Panc1 (cell line): Measurements from ENCODE around the gene ZCCHC14. TPM values are rescaled to one million over a fixed set of nuclear protein-coding genes. Genes with fewer than 3 reads are reported as not detected.

Source experiments
- ATAC-seq: fragments of 200-7000 bp; cut with Tn5 transposase; 2 replicates; pipeline ENCODE4 v1.9.1; 2020; ENCODE audit warnings: mild to moderate bottlenecking, moderate library complexity
- BruUV-seq: library from RNA; stranded (reverse); fragments of 400-500 nt; replicated peaks from 2 replicates; lab custom pipeline; 2021; lab: Mats Ljungman, UMichigan
- CTCF ChIA-PET: fragments of 300-600 bp; sonication (Branson Sonifier 250); formaldehyde crosslinking; loops from one replicate; lab custom pipeline; 2022; ENCODE audit warnings: antibody characterized with exemption; lab: Charles Lee
- POLR2A ChIA-PET: fragments of 300-600 bp; sonication (Branson Sonifier 250); formaldehyde crosslinking; loops from one replicate; lab custom pipeline; 2022; ENCODE audit warnings: antibody characterized with exemption; lab: Charles Lee
- DNase-seq: peaks from one replicate; pipeline ENCODE4 v3.0.0-alpha.2; 2010; ENCODE audit warnings: low read depth, low spot score
- H3K27ac ChIP-seq: 2 replicates; pipeline ENCODE4 v1.5.1; 2011; ENCODE audit warnings: mild to moderate bottlenecking, low read length, inconsistent platforms
- H3K27me3 ChIP-seq: fragments of 200-500 bp; sonication (Bioruptor generic); 2 replicates; pipeline ENCODE4 v1.6.0; 2014; ENCODE audit warnings: low read length, inconsistent platforms; ENCODE audit not compliant: control insufficient read depth, insufficient read depth
- H3K36me3 ChIP-seq: fragments of 200-500 bp; sonication (Bioruptor generic); 2 replicates; pipeline ENCODE4 v1.5.1; 2014; ENCODE audit warnings: inconsistent platforms, mild to moderate bottlenecking, low read length, moderate library complexity; ENCODE audit not compliant: control insufficient read depth, insufficient read depth
- H3K4me1 ChIP-seq: 2 replicates; pipeline ENCODE4 v1.5.1; 2011; ENCODE audit warnings: inconsistent platforms, mild to moderate bottlenecking, low read length, moderate library complexity; ENCODE audit not compliant: control insufficient read depth, insufficient read depth
- H3K4me3 ChIP-seq, 2 experiments: 2 replicates each; pipeline ENCODE4 v1.5.1; 2011 to 2012; ENCODE audit warnings: low read depth in 2 of 2, low read length in 2 of 2, mild to moderate bottlenecking in 2 of 2, inconsistent platforms in 1 of 2, moderate library complexity in 1 of 2
- H3K9me3 ChIP-seq: fragments of 200-500 bp; sonication (Bioruptor generic); 2 replicates; pipeline ENCODE4 v1.5.1; 2014; ENCODE audit warnings: low read depth, mild to moderate bottlenecking, inconsistent platforms, low read length, moderate library complexity; ENCODE audit not compliant: control insufficient read depth, insufficient read depth
- CTCF ChIP-seq: fragments of 450-650 bp; IDR thresholded peaks from 2 replicates; pipeline ENCODE4 v1.5.1; 2017; ENCODE audit warnings: mild to moderate bottlenecking
- POLR2AphosphoS5 ChIP-seq: IDR thresholded peaks from 2 replicates; pipeline ENCODE4 v1.6.1; 2012; ENCODE audit warnings: mild to moderate bottlenecking, low read depth, low read length, moderate library complexity
- REST ChIP-seq, 2 experiments: IDR thresholded peaks; 2 replicates each; pipeline ENCODE4 v1.6.1; 2011 to 2012; ENCODE audit warnings: low read depth in 2 of 2, control low read depth in 1 of 2, low read length in 1 of 2, mild to moderate bottlenecking in 1 of 2, moderate library complexity in 1 of 2; ENCODE audit not compliant: insufficient read depth in 1 of 2
- SIN3A ChIP-seq: IDR thresholded peaks from 2 replicates; pipeline ENCODE4 v1.6.1; 2012; ENCODE audit warnings: low read depth, mild to moderate bottlenecking, low read length, moderate library complexity, borderline replicate concordance; ENCODE audit not compliant: insufficient read depth
- TCF7L2 ChIP-seq: IDR thresholded peaks from 2 replicates; pipeline ENCODE4 v1.6.1; 2011; ENCODE audit warnings: mild to moderate bottlenecking, low read depth, low read length, inconsistent platforms
- in situ Hi-C: cut with HindIII; loops from 2 replicates; pipeline ENCODE4 v1.10.0; 2016; ENCODE audit warnings: low sequenced_read_pairs, low pct_unique_long_range_greater_than_20kb
- intact Hi-C: fragments of 100-400 bp; cut with micrococcal nuclease; formaldehyde crosslinking; loops from one replicate; pipeline ENCODE4 v1.10.0; 2022; ENCODE audit not compliant: unreplicated experiment
- total RNA-seq: library from RNA; stranded (reverse); gene quantifications from one replicate; pipeline ENCODE4 v1.2.1, GENCODE V29; 2021; ENCODE audit not compliant: unreplicated experiment

ZCCHC14 gene
- total RNA-seq, 1 experiment from 2014 or later: 35.0 TPM

GRCh38 chr16:87358250-87358649 is 134.6 kb downstream of the ZCCHC14 start:
- no peaks in the 10 kb centered on the region for H3K4me1 ChIP-seq
- H3K27me3 ChIP-seq: no peaks in the 10 kb centered on the region
- TF ChIP-seq REST (IDR thresholded peaks at IDR 0.05; ENCODE audit: insufficient read depth in 1 of 2, low read depth in 2 of 2, low read length in 1 of 2) (no peak), TCF7L2 (no peak), CTCF (no peak), POLR2AphosphoS5 (no peak), SIN3A (no peak)
- H3K36me3 ChIP-seq: no peaks in the 10 kb centered on the region; the same call in 1 of the 2 replicates
- intact Hi-C loops: no loop called here
- in situ Hi-C loops: no loop called here
- no peaks in the 10 kb centered on the region for H3K9me3 ChIP-seq
- ChIA-PET CTCF (no interaction called here), POLR2A (no interaction called here)
- H3K27ac ChIP-seq: no peak overlapping the region
- BruUV-seq: no TSS peak
- DNase-seq (no peak), ATAC-seq (no peak)
- H3K4me3 ChIP-seq: no peak overlapping the region

- Histone ChIP-seq H3K4me1 (no peaks in the 10 kb centered on the region), H3K27ac (no peak overlapping the region), H3K9me3 (no peaks in the 10 kb centered on the region), H3K4me3 (no peak overlapping the region), H3K27me3 (no peaks in the 10 kb centered on the region), H3K36me3 (no peaks in the 10 kb centered on the region; the same call in 1 of the 2 replicates)
- in situ Hi-C loops (no loop called here), intact Hi-C loops (no loop called here)
- POLR2A ChIA-PET: interaction anchor here (1.0 kb wide), 1 partner anchor 46 kb away, joined by 9 read pairs; no protein-coding TSS in a partner anchor
- DNase-seq (no peak), ATAC-seq (no peak)
- BruUV-seq: no TSS peak
- TF ChIP-seq TCF7L2: no peak
- CTCF ChIA-PET: interaction anchor here (0.7 kb wide), 1 partner anchor 42 kb away, joined by 6 read pairs; no protein-coding TSS in a partner anchor
Observed at GRCh38 chr16:87356491-87356853, 136.4 kb downstream of the ZCCHC14 start.

Other genes starting within 250 kb of the ZCCHC14 start
- 6.0 TPM for gene C16orf95, start 175.6 kb downstream of the ZCCHC14 start, total RNA-seq
- gene FBXO31, start 109.2 kb downstream of the ZCCHC14 start, total RNA-seq: 22.4 TPM
- 75.2 TPM for gene MAP1LC3B, start 100.7 kb downstream of the ZCCHC14 start, total RNA-seq
- gene JPH3, start 109.5 kb upstream of the ZCCHC14 start, total RNA-seq: 1.2 TPM